K562 (cell line): ENCODE data around the gene CERS6. TPM values are rescaled to one million over a fixed set of nuclear protein-coding genes. Genes with fewer than 3 reads are reported as not detected.

Experiments used
- ATAC-seq: fragments of 200-7000 bp; cut with Tn5 transposase; 3 replicates; pipeline ENCODE4 v1.9.1; 2020; ENCODE audit warnings: moderate library complexity
- BruUV-seq: library from RNA; stranded (reverse); fragments of 400-500 nt; replicated peaks from 2 replicates; lab custom pipeline; 2021; lab: Mats Ljungman, UMichigan
- CTCF ChIA-PET: fragments of 300-600 bp; formaldehyde crosslinking; extraction: SDS; loops from one replicate; lab custom pipeline; 2021; ENCODE audit warnings: low intra/inter-chr PET ratio; lab: Yijun Ruan, JAX
- POLR2A ChIA-PET: fragments of 300-600, 350-650 bp; sonication (Branson Sonifier 250); formaldehyde crosslinking; extraction: SDS; loops from one replicate; lab custom pipeline; 2021; ENCODE audit warnings: antibody characterized with exemption, inconsistent platforms; lab: Yijun Ruan, JAX
- DNase-seq, 4 experiments: peaks; one replicate each; pipeline versions ENCODE4 v3.0.0 to v3.0.0-alpha.2; 2011 to 2018; ENCODE audit warnings: low spot score in 3 of 4, mixed read lengths in 3 of 4; ENCODE audit errors: extremely low read depth in 1 of 4
- FAIRE-seq: peaks from 2 replicates; lab custom pipeline; 2011; peaks lifted over from hg19 to GRCh38; lab: Jason Lieb, UNC
- H2AFZ ChIP-seq: 2 replicates; pipeline ENCODE4 v1.6.0; 2011; ENCODE audit warnings: low read depth, low read length, control low read depth, inconsistent platforms
- H3K27ac ChIP-seq: fragments of 200-600 bp; 3 replicates; pipeline ENCODE4 v1.8.0; 2011; ENCODE audit warnings: low read depth, mild to moderate bottlenecking, control low read depth, inconsistent platforms, low read length, moderate library complexity, mixed read lengths; ENCODE audit errors: extremely low read depth
- H3K27me3 ChIP-seq, 2 experiments: fragments of 300-600 bp in 1 of 2; 2 replicates in 1 of 2; 3 replicates in 1 of 2; pipeline versions ENCODE4 v1.6.0 to v1.8.0; 2011; ENCODE audit warnings: inconsistent platforms in 2 of 2, low read length in 2 of 2, mild to moderate bottlenecking in 1 of 2, mixed read lengths in 1 of 2, moderate library complexity in 1 of 2; ENCODE audit not compliant: control insufficient read depth in 2 of 2, insufficient read depth in 2 of 2
- H3K36me3 ChIP-seq: fragments of 300-600 bp; 3 replicates; pipeline ENCODE4 v1.8.0; 2011; ENCODE audit warnings: mild to moderate bottlenecking, low read length, inconsistent platforms; ENCODE audit not compliant: control insufficient read depth, insufficient read depth
- H3K4me1 ChIP-seq, 2 experiments: fragments of 200-600 bp in 1 of 2; replicated peaks in 1 of 2; 2 replicates in 1 of 2; 3 replicates in 1 of 2; pipeline versions ENCODE4 v1.5.1 to v1.8.0; 2011; ENCODE audit warnings: inconsistent platforms in 2 of 2, low read length in 2 of 2, mild to moderate bottlenecking in 1 of 2, mixed read lengths in 1 of 2, moderate library complexity in 1 of 2; ENCODE audit not compliant: control insufficient read depth in 2 of 2, insufficient read depth in 2 of 2
- H3K4me2 ChIP-seq: 2 replicates; pipeline ENCODE4 v1.6.1; 2011; ENCODE audit warnings: low read length, control low read depth, inconsistent platforms, mixed read lengths; ENCODE audit not compliant: insufficient read depth
- H3K4me3 ChIP-seq: fragments of 200-600 bp; sonication (generic), shearing (Covaris generic); 2 replicates; pipeline ENCODE4 v1.5.1; 2016; ENCODE audit warnings: control low read depth, inconsistent platforms
- H3K79me2 ChIP-seq: fragments of 200-600 bp; 3 replicates; pipeline ENCODE4 v1.8.0; 2011; ENCODE audit warnings: low read length, inconsistent platforms; ENCODE audit not compliant: control insufficient read depth, insufficient read depth
- H3K9ac ChIP-seq, 2 experiments: 2 replicates each; pipeline versions ENCODE4 v1.6.0 to v1.6.1; 2011; ENCODE audit warnings: low read depth in 2 of 2, low read length in 2 of 2, control low read depth in 1 of 2, inconsistent platforms in 1 of 2, mild to moderate bottlenecking in 1 of 2, mixed read lengths in 1 of 2; ENCODE audit not compliant: insufficient read depth in 1 of 2
- H3K9me1 ChIP-seq: one replicate; pipeline ENCODE4 v1.6.0; 2011; ENCODE audit warnings: inconsistent platforms, mild to moderate bottlenecking, low read length, moderate library complexity; ENCODE audit not compliant: control insufficient read depth, insufficient read depth
- H3K9me3 ChIP-seq: replicated peaks from 2 replicates; pipeline ENCODE4 v1.5.1; 2011; ENCODE audit warnings: low read depth, low read length, inconsistent platforms; ENCODE audit not compliant: control insufficient read depth, insufficient read depth
- H4K20me1 ChIP-seq: replicated peaks from 2 replicates; pipeline ENCODE4 v1.6.1; 2011; ENCODE audit warnings: low read length, inconsistent platforms, mixed read lengths; ENCODE audit not compliant: control insufficient read depth, insufficient read depth
- AFF1 ChIP-seq, 2 experiments: fragments of 450-650 bp; IDR thresholded peaks; 2 replicates each; pipeline ENCODE4 v1.6.1; 2018; ENCODE audit warnings: mild to moderate bottlenecking in 2 of 2, low read depth in 1 of 2; ENCODE audit not compliant: partially characterized antibody in 2 of 2
- HCFC1 ChIP-seq: IDR thresholded peaks from 2 replicates; pipeline ENCODE4 v1.6.1; 2012; ENCODE audit warnings: low read depth, low read length, improper control_type of control experiment
- SNIP1 ChIP-seq: fragments of 450-650 bp; IDR thresholded peaks from 2 replicates; pipeline ENCODE4 v1.7.1; 2017; ENCODE audit warnings: low read depth, mild to moderate bottlenecking
- TAF15 ChIP-seq: fragments of 200-400 bp; formaldehyde crosslinking; IDR thresholded peaks from 2 replicates; pipeline ENCODE4 v1.6.1; 2017; ENCODE audit warnings: mild to moderate bottlenecking, low read depth, low read length, moderate library complexity
- ZNF143 ChIP-seq: sonication (generic); formaldehyde crosslinking; IDR thresholded peaks from 2 replicates; pipeline ENCODE4 v1.9.0; 2022; ENCODE audit warnings: mild to moderate bottlenecking, missing genetic modification reagents
- WGBS: fragments of 100-300 bp; shearing (Covaris generic); methylation state at CpG from one replicate; pipeline ENCODE4 v1.1.6; 2016; ENCODE audit warnings: low coverage, mixed read lengths; ENCODE audit not compliant: insufficient coverage; ENCODE audit errors: missing lambda C conversion rate; 5-methylcytosine and 5-hydroxymethylcytosine counted together
- in situ Hi-C: fragments of 300-500 bp; cut with MboI; formaldehyde crosslinking; loops from 4 replicates; pipeline ENCODE4 v1.15.0; 2018; ENCODE audit warnings: inconsistent platforms, mixed read lengths
- intact Hi-C: fragments of 100-400 bp; cut with micrococcal nuclease; formaldehyde crosslinking; loops from 2 replicates; pipeline ENCODE4 v1.14.2; 2022
- polyA plus RNA-seq, 8 experiments: library from polyadenylated mRNA; depleted of rRNA in 4 of 8; stranded (reverse) in 5 of 8; unstranded in 3 of 8; fragments of >200 nt; fragmentation: Nextera tagmentation in 2 of 8; fragmentation: Illumina TruSeq in 1 of 8; extraction: Ambion mirVana in 2 of 8; extraction: Trizol in 1 of 8; gene quantifications; 2 replicates each; pipeline versions ENCODE4 v1.2.1 to v1.2.3, GENCODE V29; 2011 to 2014; ENCODE audit warnings: inconsistent platforms in 1 of 8, missing spikeins in 1 of 8
- total RNA-seq, 7 experiments: library from RNA; depleted of rRNA in 6 of 7; stranded (reverse); fragments of >200 nt in 6 of 7; fragmentation: Illumina TruSeq in 2 of 7; extraction: Trizol in 2 of 7; gene quantifications; 2 replicates each; pipeline versions ENCODE4 v1.2.1 to v1.2.3, GENCODE V29; 2011 to 2021; ENCODE audit warnings: low replicate concordance in 1 of 7
- TF ChIP-seq, protein P1 (sequence below): sonication (generic); IDR thresholded peaks from 2 replicates; pipeline ENCODE4 v1.6.1; 2016

CERS6 gene
- total and polyA plus RNA-seq, 9 of the 15 experiments (the other 6 are each of a cell fraction or from before 2014, with no cell fraction given): 1.6 to 13.6 (median 11.4) TPM

GRCh38 chr2:168482952-168483831 is 27.1 kb downstream of the CERS6 start:
- Histone ChIP-seq H3K27ac (no peak overlapping the region), H3K79me2 (peaks cover 4% of the 10 kb centered on the region; the same call in 1 of the 3 replicates)
- POLR2A ChIA-PET: interaction anchor here (0.8 to 4.1 kb wide), 5 partner anchors 8 to 127 kb away, joined by 3 to 22 read pairs (median 5); no protein-coding TSS in a partner anchor
- TF ChIP-seq, protein P1, sequence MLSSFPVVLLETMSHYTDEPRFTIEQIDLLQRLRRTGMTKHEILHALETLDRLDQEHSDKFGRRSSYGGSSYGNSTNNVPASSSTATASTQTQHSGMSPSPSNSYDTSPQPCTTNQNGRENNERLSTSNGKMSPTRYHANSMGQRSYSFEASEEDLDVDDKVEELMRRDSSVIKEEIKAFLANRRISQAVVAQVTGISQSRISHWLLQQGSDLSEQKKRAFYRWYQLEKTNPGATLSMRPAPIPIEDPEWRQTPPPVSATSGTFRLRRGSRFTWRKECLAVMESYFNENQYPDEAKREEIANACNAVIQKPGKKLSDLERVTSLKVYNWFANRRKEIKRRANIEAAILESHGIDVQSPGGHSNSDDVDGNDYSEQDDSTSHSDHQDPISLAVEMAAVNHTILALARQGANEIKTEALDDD: peak; percentile 59; the same call in 1 of the 2 replicates
- TF ChIP-seq ZNF143 (CRISPR knock-in tag) (no peak), AFF1 (IDR thresholded peaks at IDR 0.05; ENCODE audit: low read depth in 1 of 2, partially characterized antibody in 2 of 2) (no peak), TAF15 (no peak), SNIP1 (no peak), HCFC1 (no peak)
- TF ChIP-seq, all 486 proteins: peak for 1
- intact Hi-C loops (no loop called here), in situ Hi-C loops (no loop called here)
- no peak for FAIRE-seq
- Histone ChIP-seq H3K4me2 (no peak overlapping the region), H3K9me3 (no peaks in the 10 kb centered on the region), H3K9me1 (no peaks in the 10 kb centered on the region), H3K9ac (no peak overlapping the region), H3K4me1 (peaks cover 0 to 9% of the 10 kb centered on the region in 2 experiments; a peak in 2 of 5 replicates), H3K27me3 (no peaks in the 10 kb centered on the region), H4K20me1 (no peaks in the 10 kb centered on the region), H2AFZ (no peak overlapping the region), H3K36me3 (no peaks in the 10 kb centered on the region), H3K4me3 (no peak overlapping the region)
- BruUV-seq: no TSS peak
- no peak for DNase-seq
- no peak for ATAC-seq
- CTCF ChIA-PET: no interaction called here
- 39% methylated on average over 9 of the region's 9 CpGs for WGBS
